K562 (cell line): Measurements from ENCODE around the gene SPTBN2. TPM values are rescaled to one million over a fixed set of nuclear protein-coding genes. Genes with fewer than 3 reads are reported as not detected.

Source experiments
- BCL6 ChIP-seq: fragments of 250-450 bp; sonication (Bioruptor Pico); IDR thresholded peaks from 2 replicates; pipeline ENCODE4 v1.4.0; 2020
- CBFA2T3 ChIP-seq: fragments of 450-650 bp; IDR thresholded peaks from 2 replicates; pipeline ENCODE4 v1.6.1; 2017
- CREB3L1 ChIP-seq: fragments of 450-650 bp; IDR thresholded peaks from 2 replicates; pipeline ENCODE4 v1.6.1; 2014; ENCODE audit warnings: low read depth, mild to moderate bottlenecking, moderate library complexity, borderline replicate concordance
- DACH1 ChIP-seq: fragments of 450-650 bp; IDR thresholded peaks from 2 replicates; pipeline ENCODE4 v1.6.1; 2018; ENCODE audit not compliant: partially characterized antibody
- DEAF1 ChIP-seq: fragments of 450-650 bp; formaldehyde crosslinking; IDR thresholded peaks from 2 replicates; pipeline ENCODE4 v1.4.0; 2020; ENCODE audit warnings: mild to moderate bottlenecking, moderate library complexity
- GABPB2 ChIP-seq: fragments of 250-450 bp; sonication (Bioruptor Pico); conservative IDR thresholded peaks from 2 replicates; pipeline ENCODE4 v1.5.1; 2021; ENCODE audit warnings: mild to moderate bottlenecking
- MTF1 ChIP-seq: fragments of 250-450 bp; sonication (Bioruptor Pico); IDR thresholded peaks from 2 replicates; pipeline ENCODE4 v1.9.0; 2021; ENCODE audit warnings: moderate library complexity, mild to moderate bottlenecking, inconsistent platforms, borderline replicate concordance
- RBM39 ChIP-seq: fragments of 200-400 bp; formaldehyde crosslinking; optimal IDR thresholded peaks from 2 replicates; pipeline ENCODE3; 2018; ENCODE audit warnings: low read depth, low read length
- USF2 ChIP-seq: sonication (generic); formaldehyde crosslinking; IDR thresholded peaks from 2 replicates; pipeline ENCODE4 v1.5.0; 2020; ENCODE audit warnings: missing genetic modification reagents
- ZNF175 ChIP-seq: fragments of 200-800 bp; sonication (Bioruptor generic); IDR thresholded peaks from 2 replicates; pipeline ENCODE4 v1.6.1; 2016; ENCODE audit warnings: low read depth, mild to moderate bottlenecking, missing genetic modification characterization, missing compliant biosample characterization
- ZNF277 ChIP-seq: fragments of 250-450 bp; sonication (Bioruptor Pico); IDR thresholded peaks from 2 replicates; pipeline ENCODE4 v1.8.0; 2022; ENCODE audit warnings: inconsistent platforms, mild to moderate bottlenecking, moderate library complexity, borderline replicate concordance
- ZNF518B ChIP-seq: fragments of 250-450 bp; sonication (Bioruptor Pico); IDR thresholded peaks from 2 replicates; pipeline ENCODE4 v1.5.0; 2021; ENCODE audit warnings: mild to moderate bottlenecking, moderate library complexity
- polyA plus RNA-seq, 8 experiments: library from polyadenylated mRNA; depleted of rRNA in 4 of 8; stranded (reverse) in 5 of 8; unstranded in 3 of 8; fragments of >200 nt; fragmentation: Nextera tagmentation in 2 of 8; fragmentation: Illumina TruSeq in 1 of 8; extraction: Ambion mirVana in 2 of 8; extraction: Trizol in 1 of 8; gene quantifications; 2 replicates each; pipeline versions ENCODE4 v1.2.1 to v1.2.3, GENCODE V29; 2011 to 2014; ENCODE audit warnings: inconsistent platforms in 1 of 8, missing spikeins in 1 of 8
- total RNA-seq, 7 experiments: library from RNA; depleted of rRNA in 6 of 7; stranded (reverse); fragments of >200 nt in 6 of 7; fragmentation: Illumina TruSeq in 2 of 7; extraction: Trizol in 2 of 7; gene quantifications; 2 replicates each; pipeline versions ENCODE4 v1.2.1 to v1.2.3, GENCODE V29; 2011 to 2021; ENCODE audit warnings: low replicate concordance in 1 of 7
- TF ChIP-seq, protein P1 (sequence below): fragments of 450-650 bp; IDR thresholded peaks from 2 replicates; pipeline ENCODE4 v1.7.0; 2016; ENCODE audit warnings: borderline replicate concordance
- TF ChIP-seq, protein P2 (sequence below): sonication (generic); formaldehyde crosslinking; IDR thresholded peaks from 2 replicates; pipeline ENCODE4 v1.8.0; 2022; ENCODE audit warnings: mild to moderate bottlenecking, missing genetic modification reagents

Gene SPTBN2
- total and polyA plus RNA-seq, 9 of the 15 experiments (the other 6 are each of a cell fraction or from before 2014, with no cell fraction given), result 0.38 to 56.5 (median 19.7) TPM

- TF ChIP-seq, protein P1, sequence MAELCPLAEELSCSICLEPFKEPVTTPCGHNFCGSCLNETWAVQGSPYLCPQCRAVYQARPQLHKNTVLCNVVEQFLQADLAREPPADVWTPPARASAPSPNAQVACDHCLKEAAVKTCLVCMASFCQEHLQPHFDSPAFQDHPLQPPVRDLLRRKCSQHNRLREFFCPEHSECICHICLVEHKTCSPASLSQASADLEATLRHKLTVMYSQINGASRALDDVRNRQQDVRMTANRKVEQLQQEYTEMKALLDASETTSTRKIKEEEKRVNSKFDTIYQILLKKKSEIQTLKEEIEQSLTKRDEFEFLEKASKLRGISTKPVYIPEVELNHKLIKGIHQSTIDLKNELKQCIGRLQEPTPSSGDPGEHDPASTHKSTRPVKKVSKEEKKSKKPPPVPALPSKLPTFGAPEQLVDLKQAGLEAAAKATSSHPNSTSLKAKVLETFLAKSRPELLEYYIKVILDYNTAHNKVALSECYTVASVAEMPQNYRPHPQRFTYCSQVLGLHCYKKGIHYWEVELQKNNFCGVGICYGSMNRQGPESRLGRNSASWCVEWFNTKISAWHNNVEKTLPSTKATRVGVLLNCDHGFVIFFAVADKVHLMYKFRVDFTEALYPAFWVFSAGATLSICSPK, result no peak
- TF ChIP-seq BCL6 (no peak), ZNF277 (CRISPR knock-in tag) (no peak), DACH1 (peak; percentile 79), GABPB2 (no peak), ZNF175 (CRISPR knock-in tag) (peak; percentile 63; the same call in 1 of the 2 replicates), ZNF518B (CRISPR knock-in tag) (no peak), MTF1 (CRISPR knock-in tag) (no peak), CBFA2T3 (peak; percentile 95), DEAF1 (no peak), USF2 (CRISPR knock-in tag) (no peak), CREB3L1 (no peak), RBM39 (no peak)
- TF ChIP-seq, protein P2, sequence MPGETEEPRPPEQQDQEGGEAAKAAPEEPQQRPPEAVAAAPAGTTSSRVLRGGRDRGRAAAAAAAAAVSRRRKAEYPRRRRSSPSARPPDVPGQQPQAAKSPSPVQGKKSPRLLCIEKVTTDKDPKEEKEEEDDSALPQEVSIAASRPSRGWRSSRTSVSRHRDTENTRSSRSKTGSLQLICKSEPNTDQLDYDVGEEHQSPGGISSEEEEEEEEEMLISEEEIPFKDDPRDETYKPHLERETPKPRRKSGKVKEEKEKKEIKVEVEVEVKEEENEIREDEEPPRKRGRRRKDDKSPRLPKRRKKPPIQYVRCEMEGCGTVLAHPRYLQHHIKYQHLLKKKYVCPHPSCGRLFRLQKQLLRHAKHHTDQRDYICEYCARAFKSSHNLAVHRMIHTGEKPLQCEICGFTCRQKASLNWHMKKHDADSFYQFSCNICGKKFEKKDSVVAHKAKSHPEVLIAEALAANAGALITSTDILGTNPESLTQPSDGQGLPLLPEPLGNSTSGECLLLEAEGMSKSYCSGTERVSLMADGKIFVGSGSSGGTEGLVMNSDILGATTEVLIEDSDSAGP (CRISPR knock-in tag), result no peak
Observed at GRCh38 chr11:66701432-66702240, 27.4 kb downstream of the SPTBN2 start (continued).
